GM18907 (cell line): Measurements from ENCODE around the gene COA7.

ENCODE experiments used
- ATAC-seq: cut with Tn5 transposase; IDR thresholded peaks from one replicate; pipeline ENCODE4 v1.9.1; 2021; ENCODE audit warnings: mild to moderate bottlenecking, moderate library complexity; ENCODE audit not compliant: unreplicated experiment

Gene COA7

GRCh38 chr1:52637946-52638345 is 60.2 kb downstream of the COA7 start:
- no peak for ATAC-seq

- ATAC-seq = peak; percentile 79
These were observed 61.1 kb downstream of the COA7 start for GRCh38 chr1:52636721-52637695.

- ATAC-seq = no peak
These were observed 62.6 kb downstream of the COA7 start for GRCh38 chr1:52635321-52636089.
